GM13976 (cell line): ENCODE data around the gene MLXIPL.
"Not testable (repeated sequence)": the region's sequence is repeated elsewhere in the genome, so short reads cannot be mapped to it uniquely, and the experiment has no call there.

Experiments
- DNase-seq: peaks from one replicate; pipeline ENCODE4 v3.0.0; 2012; ENCODE audit warnings: low spot score
- in situ Hi-C: fragments of 300-500 bp; cut with MboI; formaldehyde crosslinking; loops from one replicate; pipeline ENCODE4 v1.12.0; 2022; ENCODE audit warnings: low sequenced_read_pairs, mixed read lengths, inconsistent platforms; ENCODE audit not compliant: unreplicated experiment
- TF ChIP-seq, protein P1 (sequence below): IDR thresholded peaks from 2 replicates; pipeline ENCODE4 v1.5.1; 2012; ENCODE audit warnings: borderline replicate concordance, mild to moderate bottlenecking; ENCODE audit not compliant: insufficient read depth; ENCODE audit errors: extremely low read depth, missing control alignments, control extremely low read depth

The MLXIPL gene

GRCh38 chr7:73612598-73613269 is 11.6 kb downstream of the MLXIPL start:
- in situ Hi-C loops, result loop anchor here (10.0 kb wide), 1 partner anchor 102 kb away; the partner anchor contains the start of gene STX1A
- no peak for DNase-seq
- TF ChIP-seq, protein P1, sequence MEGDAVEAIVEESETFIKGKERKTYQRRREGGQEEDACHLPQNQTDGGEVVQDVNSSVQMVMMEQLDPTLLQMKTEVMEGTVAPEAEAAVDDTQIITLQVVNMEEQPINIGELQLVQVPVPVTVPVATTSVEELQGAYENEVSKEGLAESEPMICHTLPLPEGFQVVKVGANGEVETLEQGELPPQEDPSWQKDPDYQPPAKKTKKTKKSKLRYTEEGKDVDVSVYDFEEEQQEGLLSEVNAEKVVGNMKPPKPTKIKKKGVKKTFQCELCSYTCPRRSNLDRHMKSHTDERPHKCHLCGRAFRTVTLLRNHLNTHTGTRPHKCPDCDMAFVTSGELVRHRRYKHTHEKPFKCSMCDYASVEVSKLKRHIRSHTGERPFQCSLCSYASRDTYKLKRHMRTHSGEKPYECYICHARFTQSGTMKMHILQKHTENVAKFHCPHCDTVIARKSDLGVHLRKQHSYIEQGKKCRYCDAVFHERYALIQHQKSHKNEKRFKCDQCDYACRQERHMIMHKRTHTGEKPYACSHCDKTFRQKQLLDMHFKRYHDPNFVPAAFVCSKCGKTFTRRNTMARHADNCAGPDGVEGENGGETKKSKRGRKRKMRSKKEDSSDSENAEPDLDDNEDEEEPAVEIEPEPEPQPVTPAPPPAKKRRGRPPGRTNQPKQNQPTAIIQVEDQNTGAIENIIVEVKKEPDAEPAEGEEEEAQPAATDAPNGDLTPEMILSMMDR, result no peak

DNA sequence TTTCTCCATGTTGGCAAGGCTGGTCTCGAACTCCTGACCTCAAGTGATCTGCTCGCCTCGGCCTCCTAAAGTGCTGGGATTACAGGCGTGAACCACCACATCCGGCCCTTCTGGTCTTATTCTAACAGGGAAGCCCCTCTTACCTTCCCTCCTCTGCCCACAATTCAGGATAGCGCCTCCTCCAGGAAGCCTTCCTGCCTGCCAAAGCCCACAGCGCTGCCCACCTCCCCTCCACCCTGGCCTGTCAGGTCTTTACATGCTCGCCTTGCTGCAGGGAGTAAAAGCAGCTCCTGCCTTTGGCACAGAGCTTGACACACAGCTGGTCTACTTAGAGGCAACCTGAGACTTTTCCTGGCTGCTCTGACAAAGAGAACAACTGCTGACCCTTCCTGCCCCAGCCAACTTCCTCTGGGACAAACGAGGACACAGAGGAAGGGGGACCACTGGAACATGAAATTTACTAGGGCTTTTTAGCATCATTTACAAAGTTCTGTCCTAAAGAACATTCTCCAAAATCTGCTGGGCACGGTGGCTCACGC is 13.2 kb downstream of the MLXIPL start:
- DNase-seq, result no peak
- in situ Hi-C loops, result loop anchor here (10.0 kb wide), 1 partner anchor 104 kb away; the partner anchor contains the start of gene STX1A

GRCh38 chr7:73610105-73610504 is 14.2 kb downstream of the MLXIPL start:
- in situ Hi-C loops, result loop anchor here (10.0 kb wide), 1 partner anchor 105 kb away; the partner anchor contains the start of gene STX1A
- TF ChIP-seq, protein P1, result no peak

More for the DNA sequence above, 13.2 kb downstream of the MLXIPL start:
- TF ChIP-seq, protein P1, result no peak

GRCh38 chr7:73607692-73607983 is 16.7 kb downstream of the MLXIPL start:
- in situ Hi-C loops, DNase-seq: not testable (repeated sequence)

More at GRCh38 chr7:73610105-73610504, 14.2 kb downstream of the MLXIPL start:
- DNase-seq, result no peak

DNA sequence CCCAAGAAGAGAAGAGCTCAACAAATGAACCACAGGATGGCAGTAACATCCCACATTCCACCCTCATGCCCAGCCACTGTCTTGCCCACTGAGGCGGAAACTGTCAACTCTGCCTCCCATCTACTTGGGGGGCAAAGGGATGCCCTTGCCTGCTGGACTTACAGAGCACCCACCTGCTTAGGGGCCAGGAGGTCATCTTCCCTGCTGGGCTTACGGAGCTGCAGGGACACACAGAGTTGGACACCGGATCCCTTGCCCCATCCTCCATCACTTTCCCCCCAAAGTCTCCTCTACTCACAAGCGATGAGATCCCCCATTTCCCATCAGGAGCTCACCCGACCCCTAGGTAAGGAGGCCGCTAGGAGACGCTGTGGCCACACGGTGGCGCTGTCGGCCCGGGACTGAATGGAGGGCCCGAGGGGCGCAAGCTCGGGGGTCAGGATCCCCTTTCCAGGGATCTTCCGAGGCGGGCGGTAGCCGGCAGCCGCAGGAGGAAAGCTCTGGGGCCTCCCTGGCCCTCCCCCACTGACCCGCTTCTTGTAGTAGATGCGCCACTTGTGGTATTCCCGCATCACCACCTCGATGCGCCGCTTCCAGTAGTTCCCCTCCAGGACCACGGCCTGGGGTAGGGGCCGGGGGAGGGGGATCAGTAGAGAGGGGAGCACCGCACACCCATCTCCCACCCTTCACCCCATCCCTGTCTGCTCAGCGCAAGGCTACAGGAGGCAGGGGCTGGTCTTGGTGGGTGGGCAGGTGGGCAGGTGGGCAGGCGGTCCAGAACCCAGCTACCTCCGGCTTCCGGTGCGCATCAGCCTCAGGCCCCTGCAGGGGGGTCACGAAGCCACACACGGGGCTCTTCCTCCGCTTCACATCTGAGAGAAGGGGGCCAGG is 17.3 kb downstream of the MLXIPL start:
- DNase-seq, result peak; percentile 92
- in situ Hi-C loops, result no loop called here
- TF ChIP-seq, protein P1, result peak; percentile 85

- TF ChIP-seq, protein P1, result no peak
- in situ Hi-C loops, result no loop called here
- no peak for DNase-seq
These were observed 18.6 kb downstream of the MLXIPL start for GRCh38 chr7:73605601-73606220.
